HUDEP-2 (cell line): ENCODE data around the gene THSD4.
"Not testable (repeated sequence)": the region's sequence is repeated elsewhere in the genome, so short reads cannot be mapped to it uniquely, and the experiment has no call there.

Experiments
- DNase-seq, 76 experiments: peaks; one replicate each; lab custom pipeline; 2025; ENCODE audit not compliant: unreplicated experiment in 76 of 76; lab: John Stamatoyannopoulos, UW

THSD4 gene

DNA sequence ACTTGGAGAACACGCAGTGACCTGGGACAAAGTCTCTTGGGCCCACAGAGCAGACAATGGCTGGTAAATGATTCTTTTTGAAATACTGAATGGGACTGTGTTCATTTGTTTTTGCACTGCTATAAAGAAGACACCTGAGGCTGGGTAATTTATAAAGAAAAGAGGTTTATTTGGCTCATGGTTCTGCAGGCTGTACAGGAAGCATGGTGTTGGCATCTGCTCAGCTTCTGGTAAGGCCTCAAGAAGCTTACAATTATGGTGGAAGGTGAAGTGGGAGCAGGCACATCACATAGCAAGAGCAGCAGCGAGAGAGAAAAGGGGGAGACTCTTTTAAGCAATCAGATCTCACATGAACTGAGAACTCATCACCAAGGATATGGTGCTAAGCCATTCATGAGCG, 321.6 kb downstream of the THSD4 start:
- no peak for DNase-seq

DNA sequence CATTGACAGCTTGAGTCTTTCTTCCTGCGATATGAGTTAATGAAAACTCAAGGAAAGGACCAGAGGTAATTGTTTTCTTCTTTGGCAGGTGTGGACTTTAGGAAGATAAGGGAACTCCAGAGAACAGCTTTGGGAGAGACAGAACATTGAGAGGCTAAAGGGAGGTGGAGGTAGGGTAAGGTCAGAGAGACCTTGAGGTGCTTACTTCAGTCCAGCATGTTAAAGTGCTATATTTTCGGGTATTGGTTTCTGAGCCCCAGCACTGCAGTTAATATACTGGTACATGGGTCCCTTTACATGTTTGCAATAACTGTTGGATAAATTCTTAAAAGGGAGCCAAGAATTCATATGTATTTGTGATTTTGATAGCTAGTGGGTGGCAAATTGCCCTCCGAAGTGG, 322.1 kb downstream of the THSD4 start:
- DNase-seq = no peak

DNA sequence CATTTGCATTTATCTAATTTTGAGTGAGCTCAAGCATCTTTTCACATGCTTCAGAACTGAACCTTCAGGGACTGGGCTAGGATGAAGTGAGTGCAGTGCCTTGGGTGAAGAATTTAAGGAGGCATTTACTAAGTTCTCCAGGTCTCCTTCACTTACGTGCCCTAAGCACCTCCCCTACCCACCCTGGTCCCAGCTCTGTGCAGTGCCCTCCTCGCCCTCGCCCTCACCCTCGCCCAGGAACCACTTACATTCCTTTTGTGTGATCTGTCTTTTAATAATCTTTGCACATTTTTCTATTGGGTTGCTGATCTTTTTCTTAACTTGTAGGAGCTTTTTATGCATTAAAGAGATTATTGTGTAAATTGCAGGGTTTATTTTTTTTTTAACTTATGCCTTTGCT, 322.6 kb downstream of the THSD4 start:
- DNase-seq = no peak

DNA sequence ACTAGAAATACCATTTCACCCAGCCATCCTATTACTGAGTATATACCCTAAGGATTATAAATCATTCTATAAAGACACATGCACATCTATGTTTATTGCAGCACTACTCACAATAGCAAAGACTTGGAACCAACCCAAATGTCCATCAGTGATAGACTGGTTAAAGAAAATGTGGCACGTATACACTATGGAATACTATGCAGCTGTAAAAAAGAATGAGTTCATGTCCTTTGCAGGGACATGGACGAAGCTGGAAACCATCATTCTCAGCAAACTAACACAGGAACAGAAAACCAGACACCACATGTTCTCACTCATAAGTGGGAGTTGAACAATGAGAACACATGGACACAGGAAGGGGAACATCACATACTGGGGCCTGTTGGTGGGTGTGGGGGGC, 324.2 kb downstream of the THSD4 start:
- not testable (repeated sequence) for DNase-seq

DNA sequence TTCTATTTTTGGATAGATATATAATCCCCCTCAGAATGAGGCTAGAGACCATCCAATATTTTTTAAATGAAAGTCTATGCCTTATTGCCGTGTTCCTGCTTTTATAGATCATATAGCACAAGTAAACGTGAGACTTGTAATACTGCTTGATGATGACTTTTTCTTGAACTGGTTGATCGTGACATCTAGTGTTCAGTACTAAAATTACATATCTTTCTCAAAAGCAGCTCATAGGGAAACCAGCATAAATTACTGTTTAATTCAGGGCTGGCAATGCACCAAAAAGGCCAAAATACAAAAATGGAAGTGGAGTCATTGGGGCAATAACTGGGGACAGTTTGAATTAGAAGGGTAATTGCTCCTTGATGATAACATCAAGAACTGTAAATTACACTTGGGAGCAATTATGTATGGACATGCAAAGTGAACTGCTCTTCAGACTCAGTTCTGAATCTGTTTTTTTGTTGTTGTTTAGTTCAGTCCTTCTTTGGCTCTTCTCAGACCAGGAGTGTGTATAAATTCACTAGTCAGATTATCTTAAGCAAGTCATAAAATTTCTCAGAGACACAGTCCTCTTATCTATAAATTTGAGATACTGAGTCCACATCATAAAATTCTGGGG, 325.3 kb downstream of the THSD4 start:
- DNase-seq = peak in 15 of 76 experiments; percentile 1 to 26 (median 8)

DNA sequence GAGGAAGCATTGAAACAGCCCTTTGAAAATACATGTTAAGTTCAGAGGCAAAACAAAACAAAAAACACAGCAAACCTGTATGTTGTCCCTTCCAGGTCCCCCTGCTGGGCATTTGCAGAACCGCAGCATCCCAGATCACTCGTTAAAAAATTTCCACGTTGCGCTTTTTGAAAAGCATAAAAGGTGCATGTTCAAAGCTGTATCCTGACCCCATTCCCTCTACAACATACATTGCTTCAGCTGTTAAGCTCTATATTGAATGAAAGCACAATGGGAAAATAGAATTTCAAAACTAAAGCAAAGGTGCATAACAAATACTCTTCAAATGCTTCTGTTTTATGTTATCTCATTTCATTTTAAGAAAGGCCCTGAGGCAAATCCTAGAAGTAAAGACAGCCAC, 328.3 kb downstream of the THSD4 start:
- peak in 25 of 76 experiments; percentile 0 to 39 (median 7) for DNase-seq

DNA sequence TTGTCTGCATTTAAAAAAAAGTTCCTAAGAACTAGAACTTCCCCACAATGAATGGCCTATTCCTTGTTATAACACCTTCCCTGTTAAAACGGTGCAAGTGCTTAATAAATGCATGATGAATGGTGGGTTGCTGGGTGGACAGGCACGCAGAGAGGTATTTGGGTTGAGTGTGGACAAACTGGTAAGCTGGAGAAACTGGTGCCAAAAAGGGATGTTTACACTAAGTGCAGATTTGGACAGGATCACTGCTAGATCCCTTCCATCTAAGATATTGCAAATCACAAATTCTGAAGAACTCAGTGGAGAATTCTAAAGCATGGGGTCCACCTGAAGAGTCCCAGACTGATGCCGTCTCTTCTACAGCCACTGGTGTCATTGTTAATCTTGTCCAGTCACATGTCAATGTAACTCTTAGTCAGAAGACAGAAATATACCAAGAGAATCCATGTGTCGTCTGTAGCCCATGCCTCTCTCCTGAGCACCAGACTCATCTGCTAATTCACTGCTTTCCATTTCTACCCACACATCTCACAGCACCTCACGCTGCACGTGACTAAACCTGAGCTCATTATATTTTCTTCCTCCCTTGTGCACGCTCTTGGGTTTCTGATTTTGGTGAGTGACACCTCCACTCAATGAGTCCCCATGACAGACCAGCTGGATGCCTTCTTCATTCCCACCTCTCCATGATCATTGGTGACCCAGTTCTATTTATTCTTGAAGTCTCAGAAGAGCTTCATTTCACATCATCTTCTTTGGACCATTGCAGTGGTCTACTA, 328.9 kb downstream of the THSD4 start:
- DNase-seq = no peak

DNA sequence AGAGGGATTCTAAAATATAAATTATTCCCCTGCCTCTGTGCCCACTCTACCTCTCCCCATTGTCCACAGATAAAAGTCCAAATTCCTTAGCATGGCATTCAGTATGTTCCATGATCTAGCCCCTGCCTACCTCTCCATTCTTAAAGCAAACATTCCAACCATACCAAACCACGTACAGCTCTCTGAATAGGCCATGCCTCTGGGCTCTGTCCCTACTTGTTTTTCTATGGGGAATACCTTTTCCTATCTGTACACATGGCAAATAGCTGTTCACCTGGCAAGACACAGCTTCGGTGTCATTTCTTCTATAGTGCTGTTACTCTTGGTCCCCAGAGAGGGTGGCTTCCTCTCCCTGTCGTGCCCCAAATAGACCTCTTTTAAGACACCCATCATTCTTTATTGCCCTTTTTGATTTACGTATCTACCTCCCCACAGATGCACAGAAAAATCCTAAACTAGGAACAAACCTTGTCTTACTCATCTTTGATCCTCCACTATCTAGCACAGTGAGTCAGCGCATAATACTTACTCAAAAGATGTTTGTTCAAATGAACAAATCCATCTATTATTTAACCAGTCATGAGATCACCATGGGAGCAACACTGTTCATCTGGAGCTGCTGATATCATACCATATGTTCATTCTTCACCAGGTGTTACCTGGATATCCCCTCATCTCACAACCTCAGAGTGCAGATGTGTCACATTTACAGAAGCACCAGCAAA, 329.8 kb downstream of the THSD4 start:
- DNase-seq = no peak

DNA sequence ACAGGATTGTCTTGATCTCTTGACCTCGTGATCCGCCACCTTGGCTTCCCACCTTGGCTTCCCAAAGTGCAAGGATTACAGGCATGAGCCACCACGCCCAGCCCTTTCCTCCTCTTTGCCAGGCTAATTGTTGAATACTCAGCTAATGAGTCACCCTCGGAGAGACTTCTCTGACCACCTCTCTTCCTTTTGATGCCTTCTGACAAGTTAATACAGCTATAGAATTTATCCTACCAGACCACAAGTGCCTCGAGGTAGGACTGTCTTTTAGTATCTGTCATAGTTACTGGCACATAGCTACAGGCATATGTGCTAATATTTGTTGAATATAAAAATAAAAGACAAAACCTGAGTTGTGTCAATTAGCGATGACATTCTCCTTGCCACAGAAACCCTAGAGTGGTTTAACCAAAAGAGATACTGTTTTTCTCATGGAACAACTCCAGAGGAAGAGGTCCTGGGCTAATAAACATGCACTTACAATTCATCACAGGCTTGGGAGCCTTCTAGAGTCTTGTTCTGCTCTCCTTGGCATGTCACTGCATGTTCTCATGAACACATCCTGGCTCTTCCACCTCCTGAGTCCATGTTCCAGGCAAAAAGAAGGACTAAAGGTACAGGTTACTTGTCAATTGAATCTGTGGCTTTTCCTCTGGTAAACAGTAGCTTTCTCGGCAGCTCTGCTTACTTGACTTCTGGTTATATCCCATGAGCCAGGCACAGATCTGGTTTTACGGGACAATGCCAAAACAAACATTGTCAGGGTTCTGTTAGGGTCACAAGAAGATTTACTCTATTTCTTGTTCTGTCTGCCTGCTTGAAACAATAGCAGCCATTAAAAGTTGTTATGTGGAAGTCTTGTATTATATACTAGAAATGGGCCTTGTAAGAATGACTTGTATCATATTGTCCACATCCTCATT, 332.3 kb downstream of the THSD4 start:
- DNase-seq = no peak

DNA sequence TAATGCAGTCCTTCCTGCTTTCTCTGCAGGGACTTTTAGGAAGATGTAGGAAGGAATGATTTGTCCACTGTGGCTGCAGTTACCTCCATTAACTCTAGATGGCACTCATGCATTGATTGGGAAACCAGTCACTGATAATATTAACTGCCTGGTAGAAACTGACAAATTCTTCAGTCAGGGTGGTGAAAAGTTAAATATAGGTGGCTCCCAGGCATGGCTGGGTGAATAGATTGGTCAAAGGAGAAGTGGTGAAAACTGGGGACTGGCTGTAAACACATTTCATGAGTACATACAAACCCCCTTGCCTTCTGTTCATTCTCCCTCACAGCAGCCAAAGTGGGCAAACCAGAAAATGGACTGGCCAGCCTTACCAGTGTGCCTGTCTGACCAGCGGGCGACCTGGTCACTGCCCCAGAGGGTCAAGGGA, 333.4 kb downstream of the THSD4 start:
- peak in 11 of 76 experiments; percentile 3 to 35 (median 10) for DNase-seq

DNA sequence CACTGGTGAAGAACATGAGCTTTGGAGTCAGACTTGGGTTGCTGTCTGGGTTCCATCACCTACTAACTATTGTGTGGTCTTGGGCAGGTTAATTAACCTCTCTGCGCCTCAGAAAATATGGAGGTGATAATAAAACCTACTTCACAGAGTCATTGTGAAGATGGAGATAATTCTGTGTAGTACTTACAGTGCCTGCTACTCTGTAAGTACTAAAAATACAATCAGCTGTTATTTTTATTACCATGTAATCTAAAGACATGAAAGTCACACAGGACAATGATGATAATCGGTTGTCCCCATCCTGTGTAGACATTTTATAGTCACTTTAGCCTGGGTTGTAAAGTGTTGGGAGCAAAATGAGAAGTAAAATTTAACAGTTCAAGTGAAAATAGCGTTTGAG, 334.1 kb downstream of the THSD4 start:
- DNase-seq = no peak

DNA sequence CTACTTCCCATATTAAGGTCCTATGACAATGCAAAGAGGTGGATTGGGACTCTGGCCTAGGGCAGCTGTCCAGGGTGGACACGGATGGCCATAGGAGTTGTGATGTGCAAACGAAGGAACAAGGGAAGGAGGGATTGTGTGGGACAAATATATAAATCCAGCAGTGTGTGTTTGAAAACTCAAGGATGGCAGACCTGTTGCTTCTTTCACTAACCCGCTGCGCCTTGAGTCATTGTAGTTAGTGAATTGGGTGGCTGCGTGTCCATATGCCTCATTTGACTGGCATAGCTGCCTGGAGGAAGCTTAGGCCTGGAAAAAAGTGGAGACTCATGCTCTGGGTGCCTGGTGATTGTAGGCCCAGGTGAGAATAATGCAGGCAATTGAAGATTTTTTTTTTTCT, 334.7 kb downstream of the THSD4 start:
- no peak for DNase-seq

DNA sequence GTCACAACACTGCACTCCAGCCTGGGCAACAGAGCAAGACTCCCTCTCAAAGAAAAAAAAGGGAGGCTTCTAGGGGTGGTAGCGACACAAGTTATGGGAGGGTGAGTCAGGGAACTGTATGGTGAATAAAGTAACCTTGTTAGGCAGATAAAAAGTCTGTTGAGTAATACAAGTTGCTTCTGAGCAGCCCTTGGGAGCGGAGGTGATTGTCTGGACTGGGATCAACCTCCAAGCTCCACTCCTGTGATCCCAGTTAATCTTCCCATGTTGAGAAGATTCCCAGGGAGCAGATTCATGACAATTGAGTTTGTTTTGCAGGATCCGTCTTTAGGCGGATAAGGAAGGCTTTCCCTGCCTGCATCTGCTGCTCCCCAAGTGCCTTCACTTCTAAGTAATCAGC, 335.9 kb downstream of the THSD4 start:
- DNase-seq = no peak

DNA sequence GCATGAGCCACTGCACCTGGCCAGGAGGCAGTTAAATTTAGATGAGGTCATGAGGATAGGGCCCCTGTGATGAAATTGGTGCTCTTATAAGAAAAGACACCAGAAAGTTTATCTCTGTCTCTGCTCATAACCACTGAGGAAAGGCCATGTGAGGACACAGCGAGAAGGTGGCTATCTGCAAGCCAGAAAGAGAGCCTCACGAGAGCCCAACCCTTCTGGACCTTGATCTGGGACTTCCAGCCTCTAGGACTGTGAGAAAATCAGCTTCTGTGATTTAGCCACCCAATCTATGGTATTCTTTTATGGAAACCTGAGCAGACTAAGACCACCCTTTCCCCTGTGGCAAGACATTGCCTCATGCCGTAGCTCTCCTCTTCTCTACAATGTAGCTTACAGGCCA, 337.6 kb downstream of the THSD4 start:
- no peak for DNase-seq

DNA sequence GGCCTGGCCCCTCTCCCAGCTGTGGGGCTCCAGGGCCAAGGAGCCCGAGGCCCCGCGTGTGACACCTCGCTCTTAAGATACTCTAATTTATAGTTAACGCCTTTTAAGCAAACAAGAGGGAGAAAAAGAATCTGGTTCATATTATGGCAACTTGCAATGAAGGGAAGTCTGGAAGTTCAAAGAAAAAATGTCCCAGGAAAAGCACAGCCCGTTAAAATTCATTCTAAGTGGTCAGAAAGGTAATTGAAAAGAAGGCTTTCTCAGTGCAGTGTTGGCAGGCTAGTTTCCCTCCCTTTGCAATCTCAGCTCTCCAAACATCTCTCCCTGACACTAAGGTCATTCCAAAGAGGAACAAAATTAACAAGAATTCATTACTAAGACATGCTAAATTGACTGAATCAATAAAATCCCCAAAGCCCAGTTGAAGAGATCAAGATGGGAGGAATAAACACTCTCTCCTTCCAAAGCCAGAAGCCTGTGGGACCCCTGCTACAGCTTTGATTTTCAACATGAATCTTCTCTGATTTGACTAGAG, 339.3 kb downstream of the THSD4 start:
- no peak for DNase-seq

DNA sequence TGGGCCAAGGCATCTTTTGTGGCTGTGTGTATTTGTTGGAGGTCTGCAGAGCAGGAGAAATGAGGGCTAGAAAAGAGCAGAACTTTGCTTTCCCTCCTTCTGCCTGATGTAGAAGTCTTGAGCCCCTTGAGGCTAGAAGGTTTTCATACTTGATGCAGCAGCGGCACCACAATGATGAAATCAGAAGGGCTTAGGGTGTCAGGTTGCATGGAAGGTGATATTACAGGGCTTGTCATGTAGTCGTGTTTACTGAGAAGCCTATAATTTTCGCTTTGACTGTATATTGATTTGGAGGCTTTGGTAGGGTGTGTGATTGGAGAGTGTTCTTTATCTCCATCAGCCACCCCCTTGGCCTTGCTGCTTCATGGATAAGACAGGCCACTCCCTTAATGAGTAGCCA, 339.8 kb downstream of the THSD4 start:
- no peak for DNase-seq

DNA sequence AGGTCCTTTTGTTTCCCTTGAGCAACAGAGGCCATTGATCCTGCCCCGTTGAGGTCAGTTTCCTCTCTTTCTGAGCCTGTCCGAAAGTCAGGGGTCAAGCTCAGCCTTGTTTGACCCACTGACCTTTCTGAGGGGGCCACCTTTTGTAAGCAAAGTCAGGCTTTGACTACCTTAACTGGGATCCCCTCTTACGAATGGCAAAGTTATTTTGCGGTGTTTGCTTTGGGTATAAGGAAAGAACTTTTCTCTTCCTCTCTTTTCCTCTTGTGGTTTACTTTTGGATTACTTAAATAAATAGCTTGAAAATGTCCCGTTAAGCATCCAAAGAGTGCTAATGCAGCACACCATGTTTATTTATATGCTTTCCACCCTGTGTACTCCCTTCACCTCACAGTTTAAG, 340.6 kb downstream of the THSD4 start:
- no peak for DNase-seq

DNA sequence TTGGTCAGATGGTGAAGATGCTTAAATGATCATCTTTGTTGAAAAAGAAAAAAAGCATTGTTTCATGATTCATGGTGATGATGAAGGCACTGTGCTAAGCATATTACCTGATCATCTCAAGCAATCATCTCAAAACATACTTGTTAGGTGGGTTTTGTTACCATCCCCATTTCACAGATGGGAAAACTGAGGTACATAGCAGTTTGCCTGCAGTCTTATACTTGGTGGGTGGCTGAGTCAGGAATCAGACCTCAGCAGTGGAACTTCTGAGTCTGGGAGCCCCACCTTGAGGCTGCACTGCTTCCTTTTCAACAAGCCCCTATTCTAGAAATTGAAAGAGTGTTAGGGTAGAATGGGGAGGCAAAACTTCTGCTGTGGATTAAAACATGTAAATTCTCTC, 341.1 kb downstream of the THSD4 start:
- DNase-seq = no peak

DNA sequence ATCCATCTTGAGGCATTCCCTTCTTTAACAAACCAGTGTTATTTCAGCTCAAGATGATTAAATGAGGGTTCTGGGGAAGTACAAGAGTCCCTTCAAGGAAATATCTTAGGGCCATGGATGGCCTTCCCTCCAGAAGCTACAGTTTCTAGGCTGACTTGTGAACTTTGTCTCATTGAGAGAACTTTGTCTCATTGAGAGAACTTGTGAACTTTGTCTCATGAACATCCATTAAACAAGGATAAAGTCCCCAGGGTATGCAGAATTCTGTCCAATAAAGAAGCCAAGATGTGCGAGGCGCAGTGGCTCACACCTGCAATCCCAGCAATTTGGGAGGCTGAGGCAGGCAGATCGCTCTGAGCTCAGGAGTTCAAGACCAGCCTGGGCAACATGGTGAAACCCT, 341.5 kb downstream of the THSD4 start:
- no peak for DNase-seq

DNA sequence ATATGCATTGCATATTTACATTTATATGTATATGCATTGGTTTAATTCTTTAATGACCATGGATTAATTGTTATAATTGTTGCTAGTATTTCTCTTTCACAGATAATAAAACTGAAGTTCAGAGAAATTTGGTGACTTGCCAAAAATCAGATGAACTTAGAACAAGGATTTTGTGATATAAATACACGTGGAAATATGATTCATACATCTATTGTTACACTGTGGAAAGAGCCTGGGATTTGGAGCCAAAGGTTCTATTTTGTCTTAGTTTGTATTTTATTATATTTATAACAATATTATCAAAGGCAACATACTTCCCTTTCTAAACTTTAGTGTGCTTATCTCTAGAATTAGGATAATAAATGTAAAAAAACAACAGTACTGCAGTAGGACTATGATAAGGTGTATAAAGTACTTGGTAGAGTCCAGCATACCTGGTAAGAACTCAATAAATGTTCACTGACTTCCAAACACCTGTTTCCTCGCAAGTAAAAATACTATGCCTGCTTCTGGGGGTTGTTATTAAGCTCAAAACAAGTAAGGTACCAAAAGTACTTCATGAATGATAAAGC, 342.9 kb downstream of the THSD4 start:
- no peak for DNase-seq
